Measurements from ENCODE around the gene GRIN2A.

Gene GRIN2A
- total RNA-seq: 0 to 0.26 reads per million in 2 donors

DNA sequence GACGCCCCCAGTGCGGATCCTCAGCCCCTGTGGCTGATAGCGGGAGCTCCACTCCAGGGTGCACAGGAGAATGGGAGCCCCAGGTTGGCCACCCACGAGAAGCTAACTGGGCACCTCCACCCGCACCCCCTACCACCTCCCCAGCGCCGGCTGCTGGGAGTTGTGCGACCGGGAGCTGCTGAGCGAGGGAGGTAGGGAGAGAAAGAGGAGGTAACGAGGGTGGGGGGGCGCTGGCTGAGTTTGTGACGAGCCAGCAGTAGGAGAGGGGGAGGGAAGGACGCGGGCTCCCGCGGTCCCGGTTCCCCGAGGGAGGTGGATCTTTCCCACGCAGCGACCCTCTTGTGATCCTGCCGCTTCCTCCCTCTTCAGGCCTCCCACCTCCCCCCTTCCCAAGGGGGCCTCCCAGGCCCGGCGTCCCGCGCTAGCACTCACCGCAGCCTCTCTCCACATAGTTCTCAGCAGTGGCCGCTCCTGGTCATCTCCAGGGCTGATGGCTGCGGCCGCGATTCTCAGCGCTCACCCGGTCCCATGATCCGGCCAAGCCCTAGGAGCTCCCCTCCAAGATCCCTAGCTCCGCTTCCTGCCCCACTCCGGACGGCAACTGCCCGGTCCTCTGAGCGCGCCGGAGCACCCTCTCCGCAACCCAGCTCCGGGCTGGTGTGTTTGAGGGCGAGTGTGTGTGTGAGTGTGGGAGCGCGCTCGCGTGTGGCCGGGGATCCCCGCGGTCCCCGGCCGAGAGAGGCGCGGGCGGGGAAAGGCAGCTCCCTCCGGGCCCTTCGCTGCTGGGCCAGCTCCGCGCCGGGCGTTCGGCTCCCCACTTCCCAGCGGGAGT lies at the start of gene GRIN2A:
Gene GRIN2A, minus strand, starts transcription at position 207 of the 832 bp plus-strand sequence. CDS start 2,017 bp downstream, outside the sequence.
- no peak for DNase-seq

DNA sequence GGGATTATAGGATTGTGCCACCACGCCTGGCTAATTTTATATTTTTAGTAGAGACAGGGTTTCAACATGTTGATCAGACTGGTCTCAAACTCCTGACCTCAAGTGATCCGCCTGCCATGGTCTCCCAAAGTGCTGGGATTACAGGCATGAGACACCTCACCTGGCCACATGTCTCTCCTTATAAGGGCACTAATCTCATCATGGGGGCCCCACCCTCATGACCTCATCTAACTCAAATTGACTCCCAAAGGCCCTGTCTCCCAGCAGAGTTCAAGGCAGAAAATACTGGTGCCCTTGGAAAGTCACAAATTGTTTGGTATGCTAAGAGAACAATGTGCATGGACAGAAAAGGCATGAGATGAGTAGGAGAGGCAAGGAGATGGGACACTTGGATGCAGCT lies 49.3 kb upstream of the GRIN2A start:
- DNase-seq: no peak

DNA sequence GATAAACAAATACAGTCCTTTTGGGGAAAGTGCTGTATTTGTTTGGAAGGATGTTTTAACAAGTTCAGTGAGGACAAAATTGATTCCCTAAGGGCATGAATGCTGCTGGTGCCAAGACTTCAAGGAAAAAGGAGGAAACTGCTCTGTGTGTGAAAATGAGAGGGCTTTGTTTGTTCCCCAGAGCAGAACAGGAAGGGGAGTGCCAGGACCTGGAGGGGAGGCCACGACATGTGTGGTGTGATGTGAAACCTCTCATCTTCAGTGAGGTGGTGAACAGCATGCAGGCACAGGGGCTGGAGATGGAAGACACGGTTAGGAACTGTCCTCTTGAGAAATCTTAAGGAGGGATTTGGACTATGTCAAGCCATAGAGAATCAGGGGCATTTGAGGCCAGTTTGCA lies 46.6 kb upstream of the GRIN2A start:
- DNase-seq: no peak

DNA sequence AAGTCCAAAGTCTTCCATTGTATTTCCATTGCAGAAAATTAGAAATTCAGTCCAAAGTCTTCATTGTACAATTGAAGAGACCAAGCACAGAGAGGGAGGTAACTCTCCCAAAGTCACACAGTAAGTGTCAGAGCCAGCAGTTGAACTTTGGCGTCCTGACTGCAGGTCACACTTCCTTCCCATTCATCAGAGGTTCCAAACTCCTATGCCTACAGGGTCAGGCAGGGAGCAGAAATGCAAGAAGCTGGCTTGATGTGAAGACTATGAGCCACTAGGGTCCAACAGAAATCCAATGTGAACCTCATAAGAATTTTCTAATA lies 44.7 kb upstream of the GRIN2A start:
- DNase-seq: no peak

DNA sequence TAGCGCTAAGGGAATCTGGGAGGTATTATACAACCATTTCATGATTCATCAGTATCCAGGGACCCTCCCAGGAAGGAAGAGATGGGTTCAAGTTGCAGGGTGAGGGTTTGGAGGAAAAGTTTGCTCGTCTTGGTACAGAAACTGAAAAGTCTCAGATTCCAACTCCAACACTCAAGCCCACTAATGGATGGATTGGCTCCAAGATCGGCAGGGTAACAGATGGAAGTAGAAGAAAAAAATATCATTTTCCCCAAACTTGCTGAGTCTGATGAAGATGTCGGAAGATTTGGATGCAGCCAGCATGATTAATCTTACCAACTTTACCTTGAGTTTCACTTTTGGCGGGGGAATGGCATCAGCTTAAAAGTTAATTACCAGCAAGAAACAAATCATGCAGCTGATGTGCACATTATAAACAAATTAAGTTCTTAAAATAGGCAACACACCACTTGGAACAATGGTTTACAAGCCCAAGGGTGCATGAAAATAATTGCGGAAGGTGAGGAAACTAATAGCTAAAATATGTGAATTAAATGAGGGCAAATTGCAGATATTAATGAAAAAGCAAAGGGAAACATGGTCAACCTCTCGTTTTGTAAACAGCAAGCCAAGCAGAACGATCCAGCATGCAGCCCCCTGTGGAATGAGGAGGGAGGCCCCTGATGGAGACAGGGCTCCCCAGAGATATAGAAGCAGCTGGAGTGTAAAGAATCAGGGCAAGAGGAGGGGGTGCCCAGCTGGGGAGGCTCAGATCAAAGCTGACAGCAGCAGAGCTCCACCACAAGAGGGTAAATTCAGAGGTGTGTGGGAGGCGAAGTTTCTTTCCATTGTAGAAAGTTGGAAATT lies 44.1 kb upstream of the GRIN2A start:
- DNase-seq: no peak

DNA sequence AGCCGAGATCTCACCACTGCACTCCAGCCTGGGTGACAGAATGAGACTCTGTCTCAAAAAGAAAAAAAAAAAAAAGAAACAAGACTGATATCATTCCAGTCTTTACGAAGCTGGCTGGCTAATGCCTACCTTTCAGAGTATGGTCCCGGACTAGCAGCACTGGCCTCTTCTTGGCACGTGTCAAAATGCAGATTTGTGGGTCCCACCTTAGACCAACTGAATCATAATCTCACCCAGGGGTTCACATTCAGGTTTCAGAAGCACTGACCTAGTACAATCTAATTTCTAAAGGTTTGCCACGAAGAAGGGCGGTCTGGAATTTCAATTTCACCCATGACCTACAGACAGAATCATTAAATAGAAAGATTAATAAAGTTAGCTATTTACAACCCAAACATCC lies 43.4 kb upstream of the GRIN2A start:
- no peak for DNase-seq

DNA sequence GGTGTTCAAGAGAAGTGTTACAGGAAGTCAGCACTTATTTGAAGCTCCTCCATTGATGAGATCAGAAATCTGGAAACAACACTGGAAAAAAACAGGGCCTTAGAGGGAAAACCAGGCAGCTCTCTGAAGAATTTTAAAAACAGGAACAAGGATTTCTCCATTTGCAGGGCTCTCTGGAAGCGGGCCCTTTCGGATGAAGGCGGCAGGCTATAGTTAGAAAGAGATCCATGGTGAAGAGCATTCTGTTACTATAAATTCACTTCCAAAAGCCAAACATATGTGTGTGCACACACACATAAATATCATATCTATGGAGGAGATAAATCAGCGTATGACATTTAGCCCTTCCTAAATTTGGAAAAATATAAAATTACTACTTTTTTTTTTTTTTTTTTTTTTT lies 42.6 kb upstream of the GRIN2A start:
- no peak for DNase-seq

DNA sequence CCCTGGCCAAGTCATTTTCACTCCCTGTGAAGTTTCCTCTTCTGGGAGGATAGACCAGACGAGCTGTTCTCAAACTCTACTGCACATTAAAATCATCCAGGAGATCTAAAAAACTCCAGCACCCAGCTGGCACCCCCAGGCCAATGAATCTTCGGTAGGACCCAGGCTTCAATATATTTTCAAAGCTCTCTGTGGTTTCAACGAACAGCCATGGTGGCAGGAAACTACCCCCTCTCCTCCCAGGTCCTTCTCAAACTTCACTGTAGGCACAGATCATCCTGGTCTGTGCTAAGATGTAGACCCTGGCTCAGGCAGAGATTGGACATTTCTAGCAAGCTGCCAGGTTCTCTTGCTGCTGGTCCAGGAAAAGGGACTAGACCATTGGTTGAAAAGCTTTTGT lies 38.7 kb upstream of the GRIN2A start:
- DNase-seq: no peak

DNA sequence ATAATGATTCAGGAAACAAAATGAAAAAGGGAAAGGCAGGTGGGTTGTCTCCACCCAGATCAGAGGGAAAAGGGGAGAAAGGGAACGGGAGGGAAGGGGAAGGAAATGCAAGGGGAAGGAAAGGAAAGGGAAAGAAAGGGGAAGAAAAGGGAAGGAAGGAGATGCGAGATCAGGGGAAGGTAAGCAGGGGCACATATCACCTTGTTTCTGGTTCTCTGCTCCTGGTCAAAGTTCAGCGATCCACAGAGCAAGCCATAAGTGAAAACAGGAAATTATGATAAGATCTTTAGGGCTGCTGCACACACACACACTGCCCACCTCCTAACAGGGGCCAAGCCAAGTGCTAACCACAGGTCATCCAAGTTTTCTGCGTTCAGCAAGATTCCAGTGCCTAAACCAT lies 37.5 kb upstream of the GRIN2A start:
- DNase-seq: no peak

DNA sequence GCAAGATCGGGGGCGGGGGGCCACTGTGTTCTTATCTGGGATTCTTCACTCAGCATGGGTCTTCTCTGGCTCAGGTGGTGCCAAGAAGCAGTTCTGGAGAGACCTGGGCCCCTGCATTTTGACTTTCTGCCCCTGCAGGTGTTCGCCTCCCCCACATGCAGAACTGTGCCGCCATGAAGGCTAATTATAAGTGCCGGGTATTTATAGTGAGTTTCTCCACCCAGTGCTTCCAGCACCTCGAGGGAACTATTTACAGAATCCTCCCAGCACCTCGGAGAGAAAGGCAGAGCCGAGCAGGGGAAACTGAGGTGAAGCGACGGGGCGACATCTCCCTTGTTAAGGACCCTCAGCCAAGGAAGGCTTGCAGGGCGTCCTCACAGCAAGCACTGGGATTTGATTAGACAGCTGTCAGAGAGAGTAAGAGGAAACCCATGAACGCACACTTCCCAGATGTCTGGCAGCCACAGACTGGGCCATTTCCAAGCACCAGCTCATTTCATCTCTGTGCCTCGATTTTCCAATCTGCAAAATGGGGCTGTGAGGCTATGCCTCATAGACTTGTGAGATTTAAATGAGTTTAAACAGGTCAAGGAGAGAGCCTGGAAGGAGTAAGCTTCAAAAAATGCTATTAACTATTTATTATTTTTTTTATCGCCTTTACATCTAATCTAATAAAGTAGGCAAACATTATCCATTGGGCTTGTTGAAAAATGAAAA lies 36.4 kb upstream of the GRIN2A start:
- DNase-seq: no peak

DNA sequence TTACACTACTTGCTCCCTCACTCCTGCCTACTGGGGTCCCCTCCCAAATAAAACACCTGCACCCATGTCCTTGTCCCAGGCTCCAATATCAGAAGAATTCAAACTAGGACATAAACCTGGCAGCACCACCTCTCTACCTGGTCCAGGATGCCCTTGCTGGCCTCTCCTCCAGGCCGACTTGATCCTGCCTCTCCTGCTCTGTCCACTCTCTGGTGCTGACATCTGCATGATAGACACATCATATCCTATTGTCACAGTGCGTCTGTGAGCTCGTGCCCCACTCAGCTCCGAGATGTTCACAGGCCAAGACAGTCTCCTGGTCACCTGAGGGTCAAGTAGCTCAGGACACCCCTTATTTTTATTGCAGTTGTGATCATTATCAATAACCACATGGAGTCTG lies 31.5 kb upstream of the GRIN2A start:
- no peak for DNase-seq

DNA sequence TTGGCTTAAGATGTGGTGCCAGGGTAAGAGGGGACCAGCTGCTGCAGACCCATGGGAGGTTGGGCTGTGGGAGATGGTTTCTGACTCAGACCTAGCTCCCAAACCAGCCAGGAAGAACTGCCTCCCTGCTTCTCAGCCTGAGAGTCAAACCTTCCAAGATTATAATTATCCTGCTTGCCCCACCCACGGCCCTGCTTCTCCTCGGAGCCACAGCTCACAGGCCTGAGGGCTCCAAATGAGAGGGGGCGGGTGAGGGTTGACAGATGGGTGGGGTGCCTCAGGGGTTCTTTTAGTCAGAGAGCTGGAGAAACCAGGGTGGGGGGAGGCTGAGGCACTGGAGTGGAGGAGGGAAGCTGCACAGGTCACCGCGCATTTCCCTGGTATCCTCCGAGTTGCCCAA lies 28.7 kb upstream of the GRIN2A start:
- DNase-seq: no peak

DNA sequence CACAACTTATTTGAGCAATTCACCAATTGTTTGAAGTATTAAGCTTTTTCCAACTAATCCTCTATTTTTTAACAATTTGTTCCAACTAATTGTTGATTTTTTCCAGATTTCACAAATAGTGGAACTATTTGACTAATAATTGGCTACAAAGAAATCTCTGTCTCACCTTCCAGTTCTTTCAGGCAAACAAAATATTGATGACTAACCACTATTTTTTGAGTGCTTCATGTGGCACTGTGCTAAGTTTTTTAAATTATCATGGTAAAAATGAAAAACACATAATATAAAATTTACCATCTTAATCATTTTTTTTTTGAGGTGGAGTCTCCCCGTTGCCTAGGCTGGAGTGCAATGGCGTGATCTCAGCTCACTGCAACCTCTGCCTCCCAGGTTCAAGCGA lies 24.6 kb upstream of the GRIN2A start:
- no peak for DNase-seq

DNA sequence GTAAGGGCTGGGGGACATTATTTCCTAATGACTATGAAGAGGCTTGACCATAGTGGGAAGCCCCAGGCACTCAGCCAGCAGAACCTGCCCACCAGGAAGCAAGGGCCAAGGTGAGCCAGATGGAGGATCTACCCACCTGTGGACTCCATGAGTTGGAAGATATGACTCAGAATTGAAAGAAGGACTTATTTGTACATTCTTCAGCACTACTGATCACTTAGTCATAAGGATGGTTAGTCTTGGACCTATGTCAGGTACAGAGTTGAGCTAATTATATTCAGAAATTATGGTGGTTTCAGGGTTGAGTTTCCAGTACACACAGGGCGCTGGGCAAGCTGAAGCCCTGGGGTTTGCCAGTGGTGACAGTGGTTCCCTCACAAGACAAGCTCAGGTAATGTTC lies 24.0 kb upstream of the GRIN2A start:
- DNase-seq: no peak

DNA sequence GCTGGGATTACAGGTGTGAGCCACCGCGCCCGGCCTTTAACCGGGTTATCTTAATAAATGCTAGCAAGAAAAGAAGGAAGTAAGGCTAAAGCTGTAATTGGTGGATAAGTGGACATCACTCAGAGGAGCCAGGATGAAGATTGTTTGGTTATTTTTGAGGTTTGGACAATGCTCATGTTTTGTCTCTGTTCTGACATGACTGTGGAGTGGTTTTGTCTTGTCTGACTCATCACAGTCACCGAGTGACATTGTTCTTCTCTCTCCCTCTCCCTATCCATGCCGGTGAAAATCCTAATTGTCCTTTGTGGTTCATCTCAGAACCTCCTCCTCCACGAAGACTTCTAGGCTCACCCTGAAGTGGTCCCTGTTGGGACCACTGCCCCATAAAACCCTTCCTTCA lies 23.5 kb upstream of the GRIN2A start:
- DNase-seq: no peak

DNA sequence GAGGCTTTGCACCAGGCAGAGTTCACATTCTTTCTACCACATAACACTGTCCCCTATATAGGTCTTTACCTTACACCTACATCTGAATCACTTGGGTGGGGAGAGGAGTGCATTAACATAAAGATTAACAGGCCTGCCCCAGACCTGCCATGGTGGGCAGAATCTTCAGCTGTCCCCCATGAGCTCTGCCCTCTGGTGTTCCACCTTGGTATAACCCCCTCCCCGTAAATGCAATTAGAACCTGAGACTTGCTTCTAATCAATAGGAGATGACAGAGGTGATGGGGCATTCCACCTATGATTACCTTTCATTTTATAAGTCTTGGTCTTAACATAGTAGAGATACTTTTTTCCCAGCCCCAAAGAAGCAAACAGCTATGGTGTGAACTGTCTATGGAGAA lies 20.4 kb upstream of the GRIN2A start:
- DNase-seq: no peak

DNA sequence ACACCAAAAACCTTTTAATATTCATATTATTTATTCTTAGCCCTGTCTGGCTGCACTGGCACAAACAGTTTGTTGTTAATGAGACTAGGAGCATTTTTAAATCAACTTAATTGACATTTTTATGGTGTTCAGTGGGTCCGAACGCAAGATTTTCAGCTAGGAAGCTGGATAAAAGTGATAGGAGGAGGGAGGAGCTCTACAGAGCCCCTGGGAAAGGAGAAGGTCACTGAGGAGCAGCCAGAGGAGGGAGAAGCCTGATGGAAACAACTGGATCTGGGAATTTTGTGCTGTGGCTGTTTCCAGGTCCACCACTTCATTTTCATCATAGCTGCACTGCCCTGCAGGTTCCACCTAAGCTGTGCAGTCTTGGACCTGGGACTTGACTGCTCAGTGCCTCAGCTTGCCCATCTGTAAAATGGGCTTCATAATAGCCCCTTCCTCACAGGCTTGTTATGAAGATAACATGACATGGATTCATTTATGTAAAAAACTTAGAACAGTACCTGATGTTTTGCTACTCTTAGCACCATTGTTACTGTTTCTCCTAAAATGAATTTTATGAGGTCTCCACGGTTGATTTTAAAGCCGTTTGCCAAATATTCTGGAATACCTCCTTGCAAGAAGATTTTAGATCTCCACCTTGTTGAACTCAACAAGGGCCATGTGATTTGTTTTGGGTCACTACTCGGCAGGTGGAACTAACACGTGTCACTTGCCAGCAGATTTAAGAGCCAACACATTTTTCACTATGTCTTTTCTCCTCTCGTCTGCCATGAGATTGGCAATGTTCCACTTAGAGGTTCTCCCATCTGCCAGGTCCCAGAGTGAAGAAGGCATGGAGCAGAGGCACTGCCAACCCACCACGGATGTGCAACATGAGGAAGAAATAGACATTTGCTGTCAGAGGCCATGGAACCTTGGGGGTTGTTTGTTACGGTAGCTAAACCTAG lies 18.7 kb upstream of the GRIN2A start:
- no peak for DNase-seq

DNA sequence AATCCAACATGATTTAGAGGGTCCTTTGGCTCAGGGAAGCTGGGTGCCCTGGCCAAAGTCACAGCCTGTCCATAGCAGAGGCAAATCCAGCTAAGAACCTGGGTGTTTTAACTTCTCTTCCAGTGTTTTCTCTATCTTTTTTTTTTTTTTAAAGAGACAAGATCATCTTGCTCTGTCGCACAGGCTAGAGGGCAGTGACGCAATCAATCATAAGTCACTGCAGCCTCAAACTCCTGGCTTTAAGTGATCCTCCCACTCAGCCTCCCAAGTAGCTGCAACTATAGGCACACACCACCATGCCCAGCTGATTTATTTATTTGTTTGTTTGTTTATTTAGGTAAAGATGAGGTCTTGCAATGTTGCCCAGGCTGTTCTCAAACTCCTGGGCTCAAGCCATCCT lies 14.8 kb upstream of the GRIN2A start:
- no peak for DNase-seq

DNA sequence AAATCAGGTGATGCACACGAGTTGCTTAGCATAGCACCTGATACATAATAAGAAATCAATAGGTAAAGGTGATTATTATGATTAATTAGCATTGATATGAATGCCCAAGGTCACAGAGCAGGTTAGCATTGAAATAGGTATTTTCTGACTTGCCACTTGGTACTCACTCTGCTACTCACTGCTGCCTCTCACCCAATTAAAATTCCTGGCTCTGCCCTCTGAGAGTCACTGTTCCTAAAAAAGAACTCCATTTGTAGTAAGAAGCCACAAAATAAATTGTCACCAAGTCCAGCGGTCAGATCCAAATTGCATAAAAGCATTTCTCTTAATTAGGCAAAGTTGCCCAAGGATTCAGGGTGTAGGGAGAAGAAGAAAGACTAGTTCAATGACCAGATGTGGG lies 8.9 kb upstream of the GRIN2A start:
- no peak for DNase-seq

DNA sequence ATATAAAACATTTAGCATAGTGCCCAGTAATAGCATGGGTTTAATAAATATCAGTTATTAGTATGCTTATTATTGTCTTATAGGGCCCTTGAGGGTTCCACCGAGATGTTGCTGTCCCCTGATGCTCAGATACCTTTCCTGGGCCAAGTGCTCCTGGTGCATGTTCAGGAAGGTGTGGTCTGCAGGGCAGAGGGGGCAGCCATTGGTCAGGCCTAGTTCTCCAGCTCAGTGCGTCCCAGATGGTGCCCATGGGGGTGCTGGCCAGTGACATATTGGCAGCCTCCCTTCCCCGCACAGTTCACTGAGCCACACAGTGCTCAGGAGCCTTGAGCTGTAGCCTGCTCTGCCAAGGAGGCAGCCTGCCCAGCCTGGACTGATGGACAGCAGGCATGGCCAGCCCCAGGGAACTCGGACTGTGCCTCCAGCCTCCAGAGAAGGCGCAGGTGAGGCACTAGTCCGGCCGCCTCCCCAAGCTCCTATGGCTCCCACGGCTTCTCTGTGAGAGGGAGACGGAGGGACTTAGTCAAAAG lies 7.7 kb upstream of the GRIN2A start:
- DNase-seq: no peak

DNA sequence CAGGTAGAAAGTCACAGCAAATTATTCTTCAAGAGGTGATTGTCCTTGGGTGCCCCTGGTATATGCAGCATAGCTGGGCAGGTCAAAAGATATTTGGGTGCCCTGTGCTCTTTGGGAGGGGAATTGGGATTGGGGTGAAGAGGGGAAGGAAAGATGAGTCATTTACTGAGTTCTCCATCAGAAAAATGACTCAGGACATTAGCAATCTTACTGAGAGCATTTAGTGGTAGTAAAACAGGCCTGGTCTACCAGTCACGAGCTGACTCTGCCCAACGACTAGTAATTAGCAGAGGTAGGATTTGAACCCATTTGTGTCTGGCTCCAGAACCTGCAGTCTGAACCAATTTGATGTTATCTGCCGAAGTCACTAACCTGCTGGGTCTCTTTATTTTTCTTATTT lies 6.0 kb upstream of the GRIN2A start:
- DNase-seq: no peak

All from activated gamma-delta T cell (primary cell).